GM18907 (cell line): ENCODE data around the gene PPT2.
A peak's percentile ranks its signal among the peaks of the same experiment; 100 is the strongest.

Experiments
- ATAC-seq: cut with Tn5 transposase; IDR thresholded peaks from one replicate; pipeline ENCODE4 v1.9.1; 2021; ENCODE audit warnings: mild to moderate bottlenecking, moderate library complexity; ENCODE audit not compliant: unreplicated experiment

The PPT2 gene, protein sequence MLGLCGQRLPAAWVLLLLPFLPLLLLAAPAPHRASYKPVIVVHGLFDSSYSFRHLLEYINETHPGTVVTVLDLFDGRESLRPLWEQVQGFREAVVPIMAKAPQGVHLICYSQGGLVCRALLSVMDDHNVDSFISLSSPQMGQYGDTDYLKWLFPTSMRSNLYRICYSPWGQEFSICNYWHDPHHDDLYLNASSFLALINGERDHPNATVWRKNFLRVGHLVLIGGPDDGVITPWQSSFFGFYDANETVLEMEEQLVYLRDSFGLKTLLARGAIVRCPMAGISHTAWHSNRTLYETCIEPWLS

DNA sequence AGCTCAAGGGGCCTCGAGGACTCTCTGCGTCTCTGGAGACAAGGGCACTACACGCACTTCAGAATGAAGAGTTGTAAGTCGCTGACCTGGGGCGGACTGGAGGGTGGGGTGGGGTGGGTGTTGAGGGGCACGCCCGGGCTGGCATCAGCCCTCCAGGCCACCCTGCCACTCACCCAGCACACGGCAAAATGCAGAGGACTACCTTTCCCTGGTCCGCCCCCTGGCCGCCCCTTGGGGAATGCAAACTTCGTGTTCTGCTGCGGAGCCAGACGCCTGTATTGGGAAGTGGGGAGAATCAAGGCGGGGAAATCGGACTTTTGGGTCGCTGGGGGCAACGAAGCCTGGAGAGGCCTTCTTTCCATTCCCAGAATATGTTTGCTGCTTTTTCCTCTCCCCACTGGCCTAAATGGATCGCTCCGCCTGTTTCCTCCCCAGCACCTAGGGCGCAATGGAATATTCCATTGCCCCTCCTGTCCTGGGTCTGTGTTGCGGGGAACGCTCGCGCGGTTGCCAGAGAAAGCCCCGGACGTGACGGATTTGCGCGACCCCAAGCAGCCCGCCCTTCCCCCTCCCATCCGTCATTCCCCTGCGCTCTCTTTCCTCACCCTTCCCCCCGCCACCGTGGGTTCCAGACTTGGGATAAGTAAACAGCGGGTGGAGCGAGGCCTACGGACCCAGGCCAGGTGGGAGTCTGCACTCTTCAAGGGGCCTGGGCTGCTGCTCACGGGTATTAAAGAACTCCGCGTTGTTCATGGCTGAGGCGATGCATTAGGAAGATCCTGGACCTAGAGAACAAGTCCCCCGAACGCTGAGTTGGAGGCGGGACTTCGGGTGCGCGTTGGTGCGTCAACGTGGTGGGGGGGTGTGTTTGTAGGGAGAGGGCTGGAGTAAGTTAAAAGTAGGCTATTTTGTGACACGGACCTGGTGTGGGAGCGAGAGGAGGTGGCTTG is at the start of gene PPT2:
Gene PPT2 (plus strand): TSS at position 578 of the 950 bp plus-strand sequence. CDS start 454 bp downstream, outside the sequence.
- peak; percentile 41 for ATAC-seq

GRCh38 chr6:32105433-32105832 is 48.5 kb upstream of the PPT2 start:
- no peak for ATAC-seq

DNA sequence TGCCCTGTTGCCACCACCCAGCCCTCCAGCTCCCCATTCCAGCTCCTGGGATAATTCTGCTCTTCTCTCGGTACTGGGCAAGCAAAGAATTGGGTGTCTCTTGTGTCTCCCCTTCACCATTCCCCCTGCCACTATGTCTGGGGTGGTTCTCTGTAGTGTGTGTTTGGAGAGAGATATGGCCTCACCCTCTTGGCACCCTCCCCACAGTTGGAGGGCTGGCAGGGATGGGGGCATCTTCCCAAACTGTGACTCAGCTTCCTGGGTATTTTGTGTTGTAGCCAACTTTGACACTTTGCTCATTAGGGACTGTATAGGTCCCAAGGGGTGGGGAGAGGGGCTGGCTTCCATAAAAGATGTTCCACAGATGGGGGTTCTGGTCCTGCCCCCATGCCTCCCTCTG is 46.5 kb upstream of the PPT2 start:
- no peak for ATAC-seq

DNA sequence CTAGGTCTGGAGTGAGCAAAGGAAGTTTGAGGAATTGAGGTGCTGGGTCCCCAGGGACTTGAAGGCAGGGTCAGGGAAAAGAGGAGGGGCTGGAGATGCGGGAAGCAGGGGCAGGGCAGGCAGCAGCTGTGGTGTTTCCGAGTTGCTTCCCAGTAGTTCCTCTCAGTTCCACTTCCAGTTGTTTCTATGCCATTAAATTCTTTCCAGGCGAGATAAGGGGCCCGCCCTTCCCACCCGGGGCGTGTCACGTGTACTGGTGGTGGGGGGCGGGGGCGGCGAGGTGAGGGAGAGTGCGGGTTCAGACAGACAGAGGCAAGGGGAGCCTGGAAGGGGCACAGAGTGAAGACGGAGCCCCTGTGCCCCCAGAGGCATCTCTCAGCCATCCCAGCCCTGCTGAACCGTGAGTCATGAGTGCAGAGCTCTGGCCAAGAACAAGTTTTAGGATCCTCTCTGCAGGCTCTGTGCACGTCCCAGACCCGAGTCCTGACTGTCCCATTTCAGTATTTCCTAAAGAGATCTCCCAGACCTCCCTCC is 45.8 kb upstream of the PPT2 start:
- no peak for ATAC-seq

DNA sequence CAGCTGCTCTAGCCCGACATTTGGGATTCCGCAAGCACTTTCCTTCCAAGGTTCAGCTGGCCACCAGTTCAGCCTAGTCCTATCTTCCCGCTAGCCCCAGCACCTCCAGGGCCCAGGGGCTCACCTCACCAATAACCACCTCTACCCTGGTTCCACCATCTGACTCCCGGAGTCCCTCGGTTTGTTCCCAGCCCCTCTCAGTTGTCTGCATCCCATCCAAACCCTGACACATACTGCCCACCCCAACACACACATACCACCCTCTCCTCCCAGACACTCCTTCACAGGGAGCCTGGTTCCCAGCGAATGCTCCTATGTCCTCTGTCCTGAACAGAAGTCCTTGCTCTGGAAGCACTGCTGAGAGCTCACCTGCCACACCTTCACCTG is 45.2 kb upstream of the PPT2 start:
- no peak for ATAC-seq

- no peak for ATAC-seq
These were observed 44.7 kb upstream of the PPT2 start, which contains the start of gene TNXB for GRCh38 chr6:32109114-32109764. Gene TNXB (minus strand): TSS chr6:32109338. CDS start chr6:32098198, 11,140 bp downstream.

GRCh38 chr6:32109765-32110160 is 44.2 kb upstream of the PPT2 start:
- no peak for ATAC-seq

DNA sequence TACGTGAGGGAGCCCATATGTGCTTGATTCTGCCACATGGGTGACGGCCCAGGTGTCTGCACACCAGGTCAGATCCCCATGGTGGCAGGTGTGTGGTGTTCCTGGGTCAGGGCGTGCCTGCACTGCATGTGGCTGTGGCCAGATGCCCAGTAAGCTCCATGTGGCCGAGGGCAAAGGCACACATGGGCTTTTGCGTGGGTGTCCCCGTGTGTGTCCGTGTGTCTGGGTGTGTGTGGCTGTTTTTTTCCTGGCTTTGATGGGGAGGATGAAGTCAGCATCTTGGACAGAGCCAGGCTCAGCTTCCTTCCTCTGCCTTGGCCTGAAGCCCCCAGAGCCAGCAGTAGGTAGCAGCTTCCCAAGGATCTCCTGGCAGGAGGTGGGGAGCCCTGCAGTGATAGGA is 43.3 kb upstream of the PPT2 start:
- no peak for ATAC-seq

GRCh38 chr6:32111424-32112066 is 42.4 kb upstream of the PPT2 start:
- no peak for ATAC-seq

- no peak for ATAC-seq
These were observed 41.4 kb upstream of the PPT2 start for GRCh38 chr6:32112431-32112980.

- no peak for ATAC-seq
These were observed 40.3 kb upstream of the PPT2 start for GRCh38 chr6:32113386-32114352.

DNA sequence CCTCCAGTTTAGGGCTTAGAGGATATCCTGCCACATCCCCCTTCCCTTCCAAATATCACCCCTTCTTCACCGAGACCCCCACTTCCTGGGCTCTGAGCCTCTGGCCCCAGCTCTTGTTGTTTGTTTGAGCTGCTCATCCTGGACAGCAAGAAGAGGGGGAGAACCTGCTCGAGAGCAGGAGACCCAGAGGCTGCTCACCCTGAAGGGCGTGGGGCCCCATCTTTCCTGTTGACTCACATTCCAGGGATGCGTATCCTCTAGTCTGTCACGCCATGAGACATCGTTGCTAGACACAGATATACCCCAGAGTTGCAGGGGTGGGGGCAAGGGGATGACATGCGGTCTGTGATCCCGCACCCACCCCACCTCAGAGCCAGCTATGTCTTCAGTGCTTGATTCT is 39.1 kb upstream of the PPT2 start:
- no peak for ATAC-seq

- no peak for ATAC-seq
These were observed 38.3 kb upstream of the PPT2 start for GRCh38 chr6:32115623-32116022.

DNA sequence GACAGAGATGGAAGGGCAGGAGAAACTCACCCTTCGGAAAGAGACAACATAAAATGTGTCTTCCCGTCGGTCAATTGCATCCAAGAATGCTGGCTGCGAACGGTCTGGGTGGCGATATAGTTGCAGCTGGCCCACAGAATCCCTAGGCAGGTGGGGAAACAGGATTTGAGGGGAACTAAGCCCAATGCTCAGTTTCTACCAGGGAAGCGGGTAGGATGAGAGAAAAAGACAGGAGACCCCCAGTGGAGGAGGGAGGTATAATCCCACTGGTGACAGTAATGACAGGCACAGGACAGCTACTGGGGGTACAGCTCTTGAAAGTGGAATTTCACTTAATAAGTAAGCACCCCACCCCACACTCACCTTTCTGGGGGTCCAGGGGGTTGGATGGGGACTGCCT is 37.3 kb upstream of the PPT2 start:
- no peak for ATAC-seq

DNA sequence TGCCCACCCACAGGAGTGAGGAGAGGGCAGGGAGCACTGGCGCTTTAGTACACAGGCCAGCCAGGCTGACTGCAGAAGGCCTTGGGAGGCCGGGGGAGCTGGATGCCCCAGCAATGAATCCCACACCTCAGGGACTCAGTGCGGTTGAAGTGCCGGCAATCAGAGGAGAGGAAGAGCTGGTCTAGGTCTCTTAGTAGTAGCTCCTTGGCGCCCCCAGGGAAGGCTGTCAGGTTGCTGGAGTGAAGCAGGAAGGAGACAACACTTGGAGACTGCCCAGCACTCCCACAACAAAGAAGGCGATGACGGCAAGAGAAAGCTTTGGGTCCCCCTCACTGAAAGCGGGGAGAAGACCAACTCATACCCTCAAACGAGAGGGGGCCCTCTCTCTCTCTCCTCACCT is 36.5 kb upstream of the PPT2 start:
- ATAC-seq = no peak

DNA sequence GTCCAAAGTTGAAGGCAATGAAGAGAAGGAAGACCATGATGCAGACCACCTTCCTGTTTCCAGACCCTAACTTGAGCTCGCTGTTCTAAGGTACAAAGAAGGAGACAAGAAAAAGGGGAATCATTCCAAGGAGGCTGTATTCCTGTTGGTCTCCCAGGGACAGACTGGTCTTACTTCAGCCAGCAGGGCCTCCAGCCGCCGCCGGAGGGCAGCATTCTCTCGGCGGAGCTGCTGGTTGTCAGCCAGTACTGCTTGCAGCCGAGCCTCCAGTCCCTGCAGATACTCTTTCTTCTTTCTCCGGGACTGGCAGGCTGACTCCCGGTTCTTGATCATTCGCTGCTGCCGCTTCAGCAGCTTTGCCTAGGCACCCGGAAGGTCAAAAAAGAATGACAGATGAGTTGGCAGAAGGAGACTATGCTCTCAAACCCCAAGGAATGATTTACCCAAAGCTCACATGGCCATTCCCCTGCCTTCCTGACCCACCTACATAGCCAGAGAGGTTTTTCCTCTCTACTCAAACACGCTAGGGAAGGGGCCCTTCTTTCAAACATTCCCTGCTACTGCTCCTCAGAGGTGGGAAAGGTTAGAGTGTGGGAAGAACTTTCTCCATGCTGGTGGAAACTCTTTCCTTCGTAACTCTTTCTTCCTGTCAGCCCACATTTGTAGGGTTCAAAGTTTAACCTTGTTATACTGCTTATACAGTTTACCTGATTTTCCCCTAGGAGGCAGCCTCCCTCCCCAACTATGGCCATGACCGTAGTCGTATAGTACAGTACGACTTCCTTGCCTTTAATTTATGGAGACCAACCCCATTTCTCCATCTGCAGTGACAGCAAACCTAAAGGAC is 34.9 kb upstream of the PPT2 start:
- ATAC-seq = no peak

DNA sequence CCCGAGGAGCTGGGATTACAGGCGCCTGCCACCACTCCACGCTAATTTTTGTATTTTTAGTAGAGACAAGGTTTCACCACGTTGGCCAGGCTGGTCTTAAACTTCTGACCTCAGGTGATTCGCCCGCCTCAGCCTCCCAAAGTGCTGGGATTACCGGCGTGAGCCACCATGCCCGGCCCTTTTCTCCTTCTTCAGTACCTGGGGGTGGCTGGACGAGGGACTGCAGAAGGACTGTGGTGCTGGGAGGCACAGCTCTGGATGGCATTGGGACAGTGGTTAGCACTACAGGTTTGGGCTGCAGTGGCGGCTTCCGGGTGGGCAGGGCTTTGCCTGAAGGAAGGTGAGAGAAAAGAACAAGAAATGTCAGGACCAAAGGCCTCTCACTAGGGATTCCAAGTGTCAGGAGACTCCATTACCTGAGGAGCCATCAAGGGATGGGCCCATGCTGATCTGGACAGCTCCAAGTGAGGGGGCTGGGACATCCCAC is 33.3 kb upstream of the PPT2 start:
- ATAC-seq = no peak

DNA sequence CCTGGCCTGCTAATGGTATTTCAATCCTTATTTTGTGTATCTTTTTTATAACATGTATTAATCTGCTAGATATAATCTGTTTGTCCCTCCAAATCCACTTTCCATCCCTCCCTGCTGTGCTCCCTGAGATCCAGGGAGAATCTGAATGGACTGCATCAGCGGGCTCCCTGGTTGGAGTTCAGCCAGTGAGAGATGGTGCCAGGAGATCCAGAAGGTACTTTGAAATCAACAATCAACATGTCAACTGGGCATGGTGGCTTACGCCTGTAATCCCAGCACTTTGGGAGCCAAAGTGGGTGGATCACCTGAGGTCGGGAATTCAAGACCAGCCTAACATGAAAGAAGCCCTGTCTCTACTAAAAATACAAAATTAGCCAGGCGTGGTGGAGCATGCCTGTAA is 30.3 kb upstream of the PPT2 start:
- ATAC-seq = no peak
